HG03460 (cell line): Measurements from ENCODE around the gene GMEB2.
A peak's percentile ranks its signal among the peaks of the same experiment; 100 is the strongest.
"Not testable (repeated sequence)": the region's sequence is repeated elsewhere in the genome, so short reads cannot be mapped to it uniquely, and the experiment has no call there.

Experiments used
- ATAC-seq: cut with Tn5 transposase; IDR thresholded peaks from one replicate; pipeline ENCODE4 v1.9.1; 2021; ENCODE audit not compliant: unreplicated experiment

GMEB2 gene

DNA sequence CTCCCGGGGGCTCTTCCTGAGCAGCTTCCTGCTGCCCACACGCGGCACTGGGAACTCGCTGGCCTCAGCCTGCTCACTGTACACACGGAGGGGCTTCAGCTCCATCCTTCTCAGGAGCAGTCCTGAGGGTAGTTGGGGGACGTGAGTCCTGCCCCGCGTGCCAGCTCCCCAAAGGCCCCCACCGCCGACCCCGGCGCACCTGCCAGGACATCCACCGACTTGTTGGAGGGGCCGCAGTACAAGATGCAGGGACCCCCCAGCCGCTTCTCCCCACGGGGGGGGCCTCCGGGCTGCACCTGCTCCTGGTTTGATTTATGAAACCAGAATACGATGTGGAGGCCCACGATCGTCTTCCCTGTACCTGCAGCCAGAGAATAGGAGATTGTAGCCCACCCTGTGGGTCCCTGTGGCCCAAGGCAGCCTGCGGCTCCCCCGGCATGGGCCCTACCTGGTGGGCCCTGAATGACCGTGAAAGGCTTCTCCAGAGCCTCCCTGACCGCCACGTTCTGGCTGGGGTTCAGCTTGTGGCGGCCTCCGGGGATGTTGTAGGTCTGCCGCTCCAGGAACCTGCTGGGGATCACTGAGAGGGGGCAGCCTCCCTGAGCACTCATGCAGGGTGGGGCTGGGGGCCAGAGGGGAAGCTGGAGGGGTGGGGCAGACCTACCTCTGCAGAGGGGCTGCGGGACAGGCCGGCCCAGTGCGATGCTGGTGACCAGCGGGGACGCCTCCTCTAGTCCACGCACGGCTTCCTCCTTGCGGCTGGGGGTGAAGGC lies 65.1 kb downstream of the GMEB2 start:
- no peak for ATAC-seq

DNA sequence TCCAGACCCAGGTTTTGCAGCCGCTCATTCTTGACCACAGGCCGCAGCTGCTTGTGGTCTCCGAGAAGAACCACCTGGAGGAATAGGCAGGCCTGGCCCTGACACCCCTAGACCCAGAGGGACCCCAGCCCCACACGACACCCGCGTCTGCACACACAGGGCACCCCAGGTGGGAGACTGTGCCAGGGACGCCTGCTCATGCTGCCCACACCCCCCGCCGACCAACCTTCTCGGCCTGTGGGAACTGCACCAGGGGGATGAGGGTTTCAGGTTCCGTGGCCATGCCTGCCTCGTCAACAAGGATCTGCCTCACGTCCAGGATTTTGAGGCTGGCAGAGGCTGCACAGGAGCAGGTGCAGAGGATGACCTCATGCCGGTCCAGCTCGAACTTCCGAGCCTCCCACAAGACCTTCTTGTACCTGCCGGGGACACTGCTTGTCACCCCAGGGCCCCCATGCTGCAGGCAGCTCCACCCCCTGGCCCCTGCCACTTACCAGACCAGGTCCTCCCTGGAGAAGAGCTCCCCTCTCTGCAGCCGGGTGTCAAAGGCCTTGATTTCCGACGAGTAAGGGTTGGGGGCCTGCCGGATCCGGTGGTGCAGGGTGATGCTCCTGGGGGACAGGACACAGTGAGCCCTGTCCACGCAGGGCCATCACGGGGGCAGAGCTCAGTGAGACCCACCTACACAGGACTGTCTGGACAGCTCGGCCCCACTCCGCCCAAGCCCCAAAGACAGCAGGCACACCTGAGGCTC lies 65.9 kb downstream of the GMEB2 start:
- no peak for ATAC-seq

- no peak for ATAC-seq
Measured at GRCh38 chr20:63560333-63560805, 66.5 kb downstream of the GMEB2 start.

DNA sequence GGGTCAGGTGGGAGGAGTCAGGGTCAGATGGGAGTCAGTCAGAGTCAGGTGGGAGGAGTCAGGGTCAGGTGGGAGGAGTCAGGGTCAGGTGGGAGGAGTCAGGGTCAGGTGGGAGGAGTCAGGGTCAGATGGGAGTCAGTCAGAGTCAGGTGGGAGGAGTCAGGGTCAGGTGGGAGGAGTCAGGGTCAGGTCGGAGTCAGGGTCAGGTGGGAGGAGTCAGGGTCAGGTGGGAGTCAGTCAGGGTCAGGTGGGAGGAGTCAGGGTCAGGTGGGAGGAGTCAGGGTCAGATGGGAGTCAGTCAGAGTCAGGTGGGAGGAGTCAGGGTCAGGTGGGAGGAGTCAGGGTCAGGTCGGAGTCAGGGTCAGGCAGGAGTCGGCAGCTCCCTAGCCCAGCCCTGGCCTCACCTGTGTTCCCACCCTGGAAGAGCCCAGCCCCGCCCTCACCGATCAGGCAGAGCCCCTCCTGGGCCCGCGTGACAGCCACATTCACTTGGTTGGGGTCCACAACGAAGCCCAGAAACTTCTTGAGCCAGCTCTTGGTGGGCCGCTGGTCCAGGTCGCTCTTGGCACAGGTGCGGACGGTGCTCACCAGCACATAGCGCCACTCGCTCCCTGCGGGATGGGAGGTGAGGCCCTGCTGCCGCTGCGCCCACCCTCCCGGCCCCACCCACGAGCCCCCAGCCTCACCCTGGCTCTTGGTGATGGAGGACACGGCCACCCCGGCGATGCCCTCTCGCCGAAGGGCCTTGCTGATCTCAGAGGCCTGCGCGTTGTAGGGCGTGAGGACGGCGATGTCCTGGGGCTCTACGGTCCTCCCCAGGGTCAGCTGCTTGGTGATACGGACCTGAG lies 67.2 kb downstream of the GMEB2 start:
- ATAC-seq, result not testable (repeated sequence)

DNA sequence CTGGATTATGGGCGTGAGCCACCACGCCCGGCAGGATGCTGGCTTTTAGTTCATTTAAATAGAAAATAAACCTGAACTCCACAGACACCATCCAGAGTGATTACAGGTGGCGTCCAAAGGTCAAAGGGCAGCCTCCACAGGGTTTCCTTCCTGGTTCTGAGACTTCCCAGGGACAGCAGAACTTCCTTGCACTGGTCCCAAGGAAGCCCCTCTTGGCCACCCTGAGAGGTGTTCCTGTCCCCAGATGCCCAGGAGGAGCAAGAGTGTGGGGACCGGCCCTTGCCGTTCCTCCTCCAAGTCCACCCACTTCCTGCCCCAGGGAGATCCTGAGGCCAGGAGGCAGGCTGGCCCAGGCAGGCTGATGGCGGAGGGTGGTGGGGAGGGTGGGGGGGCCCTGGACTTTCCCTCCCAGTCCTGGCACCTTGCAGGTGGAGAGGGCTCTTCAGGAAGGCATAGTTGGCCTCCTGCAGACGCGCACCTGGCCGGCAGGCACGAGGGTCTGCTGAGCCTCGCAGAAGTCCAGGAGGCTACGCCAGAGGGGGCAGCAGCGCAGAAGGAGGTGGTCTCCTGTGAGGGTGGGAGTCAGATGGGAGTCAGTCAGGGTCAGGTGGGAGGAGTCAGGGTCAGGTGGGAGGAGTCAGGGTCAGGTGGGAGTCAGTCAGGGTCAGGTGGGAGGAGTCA lies 68.0 kb downstream of the GMEB2 start:
- ATAC-seq, result no peak

GRCh38 chr20:63557481-63557891 lies 69.4 kb downstream of the GMEB2 start:
- no peak for ATAC-seq

GRCh38 chr20:63556873-63557478 lies 69.9 kb downstream of the GMEB2 start:
- ATAC-seq, result no peak

DNA sequence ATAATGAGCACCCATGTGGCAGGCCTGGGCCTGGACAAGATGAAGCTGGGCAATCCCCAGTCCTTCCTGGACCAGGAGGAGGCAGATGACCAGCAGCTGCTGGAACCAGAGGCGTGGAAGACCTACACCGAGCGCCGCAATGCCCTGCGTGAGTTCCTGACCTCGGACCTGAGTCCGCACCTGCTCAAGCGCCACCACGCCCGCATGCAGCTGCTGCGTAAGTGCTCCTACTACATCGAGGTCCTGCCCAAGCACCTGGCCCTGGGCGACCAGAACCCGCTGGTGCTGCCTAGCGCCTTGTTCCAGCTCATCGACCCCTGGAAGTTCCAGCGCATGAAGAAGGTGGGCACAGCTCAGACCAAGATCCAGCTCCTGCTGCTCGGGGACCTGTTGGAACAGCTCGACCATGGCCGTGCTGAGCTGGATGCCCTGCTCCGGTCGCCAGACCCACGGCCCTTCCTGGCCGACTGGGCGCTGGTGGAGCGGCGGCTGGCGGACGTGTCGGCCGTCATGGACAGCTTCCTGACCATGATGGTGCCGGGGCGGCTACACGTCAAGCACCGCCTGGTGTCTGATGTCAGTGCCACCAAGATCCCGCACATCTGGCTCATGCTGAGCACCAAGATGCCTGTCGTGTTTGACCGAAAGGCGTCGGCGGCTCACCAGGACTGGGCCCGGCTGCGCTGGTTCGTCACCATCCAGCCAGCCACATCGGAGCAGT lies 71.1 kb downstream of the GMEB2 start:
- ATAC-seq, result no peak

- no peak for ATAC-seq
Measured at GRCh38 chr20:63554361-63555278, 72.3 kb downstream of the GMEB2 start.

DNA sequence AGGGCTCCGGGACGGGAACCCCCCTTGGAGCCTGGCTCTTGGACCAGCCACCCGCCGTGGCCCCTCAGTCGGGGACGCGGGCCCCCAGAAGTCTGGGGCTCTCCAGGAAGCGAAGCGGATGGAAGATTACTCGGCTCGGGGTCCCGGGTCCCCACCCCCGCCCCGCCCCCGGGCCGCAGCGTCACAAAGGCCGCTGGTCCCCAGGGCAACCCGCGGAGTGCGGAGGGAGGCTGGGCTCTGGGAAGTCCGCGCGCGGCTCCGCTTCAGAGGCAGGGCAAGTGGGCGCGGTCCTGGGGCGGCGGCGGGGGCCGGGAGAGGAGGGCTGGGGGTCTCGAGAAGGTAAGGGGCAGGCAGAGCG lies 73.0 kb downstream of the GMEB2 start, which contains the start of gene FNDC11:
Gene FNDC11, plus strand, starts transcription at position 227 of the 358 bp plus-strand sequence. CDS start 1,505 bp downstream, outside the sequence.
- peak; percentile 29 for ATAC-seq

GRCh38 chr20:63553251-63553932 lies 73.5 kb downstream of the GMEB2 start:
- peak; percentile 37 for ATAC-seq

DNA sequence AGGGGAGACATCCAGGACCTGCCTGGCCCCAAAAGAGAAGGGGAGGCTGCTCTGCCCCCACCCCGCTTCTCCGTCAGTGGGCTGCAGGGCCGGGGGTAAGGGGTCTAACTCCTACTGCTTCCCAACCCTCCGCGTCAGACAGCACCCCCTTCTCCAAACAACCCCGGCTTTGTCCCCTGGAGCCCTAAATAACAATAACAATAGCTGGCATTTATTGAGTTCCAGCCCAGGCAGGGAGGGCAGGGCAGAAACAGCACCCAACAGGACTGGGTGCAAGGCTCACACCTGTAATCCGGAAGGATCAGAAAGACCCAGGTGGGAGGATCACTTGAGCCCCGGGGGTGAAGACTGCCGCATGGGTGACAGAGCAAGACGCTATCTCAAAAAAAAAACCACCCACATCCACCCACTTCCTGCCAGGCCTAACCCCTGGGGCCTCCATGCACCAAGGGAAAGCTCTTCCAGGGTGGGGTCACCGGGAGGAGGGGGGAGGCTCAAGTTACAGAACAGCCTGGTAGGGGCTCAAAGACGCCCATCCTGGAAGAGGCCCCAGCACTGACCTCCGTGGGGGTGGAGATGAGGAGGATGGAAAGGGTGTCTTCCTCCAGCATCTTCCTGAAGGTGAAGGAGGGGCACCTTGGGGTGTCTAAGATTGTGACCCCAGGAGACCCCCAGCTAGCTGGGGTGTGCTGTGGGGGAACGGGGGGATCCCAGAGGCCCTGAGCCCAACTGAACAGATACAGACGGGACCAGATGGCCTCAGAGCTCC lies 74.2 kb downstream of the GMEB2 start:
- peak; percentile 40 for ATAC-seq

GRCh38 chr20:63551068-63551467 lies 75.8 kb downstream of the GMEB2 start:
- ATAC-seq, result no peak

GRCh38 chr20:63549679-63550282 lies 77.1 kb downstream of the GMEB2 start:
- ATAC-seq, result no peak

DNA sequence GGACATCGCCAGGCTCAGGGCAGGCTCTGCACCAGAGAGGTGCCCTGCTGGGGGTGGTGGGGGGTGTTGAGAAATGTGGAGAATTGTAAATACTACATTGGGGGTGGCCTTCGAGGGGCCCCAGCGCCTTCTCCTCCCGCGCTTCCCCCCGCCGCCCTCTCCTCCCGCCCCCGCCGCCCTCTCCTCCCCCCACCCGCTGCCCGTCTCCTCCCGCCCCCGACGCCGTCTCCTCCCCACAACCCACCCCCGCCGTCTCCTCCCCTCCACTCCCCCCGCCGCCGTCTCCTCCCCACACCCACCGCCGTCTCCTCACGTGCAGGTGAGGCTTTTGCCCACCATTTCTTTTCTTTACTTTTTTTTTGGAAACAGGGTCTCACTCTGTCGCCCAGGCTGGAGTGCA lies 77.9 kb downstream of the GMEB2 start:
- ATAC-seq, result no peak

DNA sequence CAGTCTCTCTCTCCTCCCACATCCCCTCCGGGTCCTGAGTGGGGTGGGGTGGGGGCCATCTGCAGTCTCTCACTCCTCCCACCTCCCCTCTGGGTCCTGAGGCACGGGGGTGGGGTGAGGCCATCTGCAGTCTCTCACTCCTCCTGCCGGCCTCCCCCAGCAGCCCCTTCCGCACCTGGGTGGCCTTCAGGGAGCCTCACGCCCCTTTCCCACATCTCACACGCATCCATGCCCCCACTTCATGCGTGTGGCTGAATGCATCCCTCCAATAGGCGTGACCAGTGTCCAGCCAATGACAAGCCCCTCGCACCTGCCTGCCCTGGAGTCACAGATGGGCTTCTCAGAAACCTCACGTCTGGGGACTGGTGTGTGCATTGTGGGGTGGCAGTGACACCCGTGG lies 78.4 kb downstream of the GMEB2 start:
- ATAC-seq, result no peak
